Gastrocnemius medialis (tissue), 4 donors: ENCODE data around the gene PFDN2.

Experiments
- POLR2A ChIP-seq, 2 donors: fragments of 450-650 bp; IDR thresholded peaks; one replicate each; pipeline ENCODE4 v1.6.1; 2017; ENCODE audit warnings: antibody characterized with exemption in 2 of 2, mild to moderate bottlenecking in 2 of 2, moderate library complexity in 2 of 2
- TF ChIP-seq, protein P1 (sequence below), 5 experiments: fragments of 450-650 bp in 3 of 5; fragments of 200-600 bp in 2 of 5; sonication (generic) in 2 of 5; IDR thresholded peaks in 4 of 5; conservative IDR thresholded peaks in 1 of 5; 1 replicate in 4 of 5; 2 replicates in 1 of 5; pipeline ENCODE4 v1.5.1; 2016 to 2019; ENCODE audit warnings: antibody characterized with exemption in 5 of 5, mild to moderate bottlenecking in 3 of 5, moderate library complexity in 3 of 5

DNA sequence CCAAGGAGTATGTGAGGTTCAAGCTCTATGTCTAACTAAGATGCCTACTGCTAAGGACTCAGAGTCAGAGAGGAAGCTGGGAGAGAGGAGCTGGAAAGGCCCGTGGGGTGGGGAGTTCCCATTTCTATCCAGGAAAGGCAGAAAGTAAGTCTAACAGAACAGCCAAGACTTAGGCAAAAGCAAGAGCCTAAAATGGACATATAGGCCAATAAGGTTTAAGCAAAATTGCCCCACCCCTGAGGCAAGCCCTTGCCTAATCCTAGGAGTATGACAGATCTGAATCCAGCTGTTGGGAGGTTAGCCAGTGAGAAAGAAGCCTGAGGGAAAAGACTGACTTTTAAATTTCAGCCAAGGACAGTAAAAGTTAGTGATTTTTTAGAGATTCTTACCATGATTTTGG lies 21.3 kb downstream of the PFDN2 start:
- TF ChIP-seq, protein P1, sequence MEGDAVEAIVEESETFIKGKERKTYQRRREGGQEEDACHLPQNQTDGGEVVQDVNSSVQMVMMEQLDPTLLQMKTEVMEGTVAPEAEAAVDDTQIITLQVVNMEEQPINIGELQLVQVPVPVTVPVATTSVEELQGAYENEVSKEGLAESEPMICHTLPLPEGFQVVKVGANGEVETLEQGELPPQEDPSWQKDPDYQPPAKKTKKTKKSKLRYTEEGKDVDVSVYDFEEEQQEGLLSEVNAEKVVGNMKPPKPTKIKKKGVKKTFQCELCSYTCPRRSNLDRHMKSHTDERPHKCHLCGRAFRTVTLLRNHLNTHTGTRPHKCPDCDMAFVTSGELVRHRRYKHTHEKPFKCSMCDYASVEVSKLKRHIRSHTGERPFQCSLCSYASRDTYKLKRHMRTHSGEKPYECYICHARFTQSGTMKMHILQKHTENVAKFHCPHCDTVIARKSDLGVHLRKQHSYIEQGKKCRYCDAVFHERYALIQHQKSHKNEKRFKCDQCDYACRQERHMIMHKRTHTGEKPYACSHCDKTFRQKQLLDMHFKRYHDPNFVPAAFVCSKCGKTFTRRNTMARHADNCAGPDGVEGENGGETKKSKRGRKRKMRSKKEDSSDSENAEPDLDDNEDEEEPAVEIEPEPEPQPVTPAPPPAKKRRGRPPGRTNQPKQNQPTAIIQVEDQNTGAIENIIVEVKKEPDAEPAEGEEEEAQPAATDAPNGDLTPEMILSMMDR (IDR thresholded peaks at IDR 0.05 in 4 of 5, conservative IDR thresholded peaks at IDR 0.05 in 1 of 5): no peak
- no peak for TF ChIP-seq POLR2A (IDR thresholded peaks at IDR 0.05)
